IPS-NIHi7 (cell line): ENCODE measurements around the gene PACRGL.
A peak's percentile ranks its signal among the peaks of the same experiment; 100 is the strongest.
"Not testable (repeated sequence)": the region's sequence is repeated elsewhere in the genome, so short reads cannot be mapped to it uniquely, and the experiment has no call there.

ENCODE experiments used
- DNase-seq: peaks from one replicate; pipeline ENCODE4 v3.0.0; 2012; ENCODE audit warnings: mixed read lengths; ENCODE audit errors: extremely low spot score

PACRGL gene

DNA sequence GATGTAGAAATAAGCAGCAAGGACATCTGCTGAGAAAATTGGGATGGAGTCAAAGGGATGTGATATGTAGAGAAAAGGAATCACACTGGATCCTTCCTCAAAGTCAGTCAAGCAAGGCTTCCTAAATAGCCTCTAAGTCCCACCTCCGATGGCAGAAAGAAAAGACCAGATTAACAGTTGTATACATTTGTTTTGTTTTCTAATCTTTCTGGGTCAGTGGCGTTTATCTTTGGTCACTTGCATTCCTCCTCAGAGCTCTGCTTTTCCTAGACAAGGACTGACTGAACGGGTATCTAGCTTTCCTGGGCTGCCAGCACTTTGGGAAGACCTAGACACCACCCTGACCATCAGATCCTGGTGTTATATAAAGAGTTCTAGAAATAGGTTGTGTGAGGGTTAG is 23.2 kb downstream of the PACRGL start:
- no peak for DNase-seq

DNA sequence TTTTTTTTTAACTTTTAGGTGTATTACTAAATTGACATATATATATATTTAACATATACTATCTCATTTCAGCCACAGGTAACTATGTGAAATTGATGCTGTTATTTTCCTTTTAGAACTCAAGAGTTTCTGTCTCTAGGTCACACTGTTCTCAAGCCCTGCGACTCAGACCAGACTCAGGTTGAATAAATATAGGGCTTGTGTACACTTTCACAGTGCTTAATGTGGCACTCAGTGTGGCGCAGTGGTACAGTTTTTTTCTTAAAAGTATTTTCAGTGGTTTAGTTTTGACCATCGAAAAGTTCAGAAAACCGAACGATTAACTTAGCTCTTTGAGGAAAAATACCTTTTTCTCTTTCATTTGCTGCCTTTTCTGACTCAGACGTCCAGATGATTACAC is 24.7 kb downstream of the PACRGL start:
- DNase-seq, result no peak

DNA sequence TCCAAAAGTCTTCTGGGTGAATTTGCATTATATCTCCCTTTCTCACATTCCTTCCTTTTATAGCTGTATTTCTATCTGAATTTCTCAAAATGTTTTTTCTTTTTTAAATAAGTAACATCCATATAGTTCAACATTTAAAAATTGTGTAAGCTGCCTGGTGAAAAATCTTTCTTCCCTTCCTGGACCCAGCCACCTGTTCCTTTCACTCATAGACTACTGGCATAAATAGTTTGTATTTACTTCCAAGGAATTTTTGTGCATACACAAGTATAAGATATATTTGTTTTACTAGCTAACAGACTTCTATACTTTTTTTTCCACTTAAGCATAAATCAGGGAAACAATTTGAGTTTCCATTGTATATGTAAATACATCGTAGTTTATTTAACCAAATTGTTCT is 35.7 kb downstream of the PACRGL start:
- no peak for DNase-seq

DNA sequence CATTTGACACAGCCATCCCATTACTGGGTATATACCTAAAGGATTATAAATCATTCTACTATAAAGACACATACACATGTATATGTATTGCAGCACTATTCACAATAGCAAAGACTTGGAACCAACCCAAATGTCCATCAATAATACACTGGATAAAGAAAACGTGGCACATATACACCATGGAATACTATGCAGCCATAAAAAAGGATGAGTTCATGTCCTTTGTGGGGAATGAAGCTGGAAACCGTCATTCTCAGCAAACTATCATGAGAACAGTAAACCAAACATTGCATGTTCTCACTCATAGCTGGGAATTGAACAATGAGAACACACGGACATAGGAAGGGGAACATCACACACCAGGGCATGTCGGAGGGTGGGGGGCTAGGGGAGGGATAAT is 45.7 kb downstream of the PACRGL start:
- DNase-seq, result not testable (repeated sequence)

DNA sequence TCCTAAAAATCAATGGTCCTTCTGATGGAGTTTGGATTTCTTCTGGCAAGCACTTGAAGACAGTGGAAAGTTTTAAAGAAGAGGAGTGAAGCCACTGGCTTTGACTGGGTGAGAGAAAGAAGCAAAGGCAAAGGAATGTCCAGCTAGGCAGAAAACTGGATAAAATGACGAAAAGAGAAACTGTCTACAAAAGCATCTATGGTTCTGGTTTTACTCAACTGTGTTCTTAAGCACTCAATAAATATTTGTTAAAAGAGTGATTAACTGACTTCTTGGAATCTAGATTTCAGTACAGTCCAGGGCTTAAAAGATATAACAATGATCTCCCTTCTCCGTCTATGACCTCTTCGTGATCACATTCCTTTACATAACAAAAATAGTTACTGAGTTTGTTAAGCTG is 52.4 kb downstream of the PACRGL start:
- DNase-seq, result no peak

DNA sequence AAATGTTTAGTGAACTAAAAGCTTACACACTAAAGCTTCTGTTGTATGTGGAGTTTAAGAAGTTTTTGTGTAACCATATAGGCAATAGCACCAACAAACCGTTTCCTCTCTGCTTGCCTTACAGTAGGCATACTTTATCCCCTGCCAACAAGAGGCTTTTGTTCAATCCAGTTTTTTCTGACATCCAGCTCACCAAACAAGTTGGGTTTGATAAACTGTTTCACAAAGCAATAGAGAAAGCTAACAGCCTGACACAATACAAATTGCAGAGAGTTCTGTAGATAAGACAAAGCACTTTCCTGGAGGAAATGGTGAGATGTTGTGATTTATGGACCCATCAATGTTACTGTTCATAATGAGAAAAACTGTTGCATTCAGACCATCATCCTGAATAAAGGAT is 53.8 kb downstream of the PACRGL start:
- DNase-seq, result no peak

DNA sequence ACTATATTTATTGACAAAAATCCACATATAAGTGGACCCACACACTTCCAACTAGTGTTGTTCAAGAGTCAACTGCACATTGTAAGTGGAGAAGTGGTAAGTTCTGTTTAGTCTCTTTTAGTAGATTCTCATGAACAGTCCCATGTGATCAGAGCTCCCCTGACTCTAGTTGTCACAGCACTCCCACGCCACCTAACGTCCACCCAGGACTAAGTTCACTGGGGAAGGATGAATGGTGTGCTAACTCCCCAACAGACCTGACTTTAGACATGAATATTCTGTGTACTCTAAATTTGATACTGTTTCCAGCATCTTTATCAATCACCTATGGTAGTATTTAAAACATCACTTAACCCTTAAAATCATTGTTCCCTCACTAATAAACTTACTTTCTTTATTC is 59.8 kb downstream of the PACRGL start:
- peak; percentile 26 for DNase-seq

DNA sequence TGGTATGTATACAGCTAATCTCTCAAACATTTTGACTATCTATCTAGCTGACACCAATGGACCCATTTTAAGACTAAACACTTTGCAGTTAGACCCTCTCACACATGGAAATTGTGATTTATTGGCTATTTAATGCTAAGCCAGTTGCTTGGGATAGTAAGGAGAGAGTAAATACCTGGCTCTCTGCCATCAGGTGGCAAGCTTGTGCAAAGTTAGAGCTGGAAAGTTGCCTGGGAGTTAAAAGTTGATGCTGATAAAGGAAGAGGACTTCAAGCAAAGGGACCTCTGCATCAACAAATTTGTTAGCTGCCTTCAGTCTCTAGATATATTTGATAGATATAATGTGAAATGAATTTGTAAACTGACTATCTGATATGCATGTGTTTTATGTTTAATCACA is 61.1 kb downstream of the PACRGL start:
- DNase-seq, result no peak

DNA sequence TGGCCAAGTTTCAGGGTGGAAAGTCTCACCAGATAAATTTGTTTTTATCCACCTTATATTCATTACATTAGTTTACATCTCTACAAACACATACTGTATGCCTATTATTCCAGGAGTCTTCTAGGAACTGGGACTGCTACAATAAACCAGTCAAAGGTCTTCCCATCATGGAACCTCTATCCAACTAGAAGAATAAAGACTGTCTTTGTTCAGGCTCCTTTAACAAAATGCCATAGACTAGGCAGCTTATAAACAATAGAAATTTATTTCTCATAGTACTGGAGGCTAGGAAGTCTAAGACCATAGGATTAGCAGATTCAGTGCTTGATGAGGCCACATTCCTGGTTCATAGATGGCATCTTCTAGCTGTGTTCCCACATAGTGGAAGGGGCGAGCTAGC is 61.6 kb downstream of the PACRGL start:
- DNase-seq, result no peak

DNA sequence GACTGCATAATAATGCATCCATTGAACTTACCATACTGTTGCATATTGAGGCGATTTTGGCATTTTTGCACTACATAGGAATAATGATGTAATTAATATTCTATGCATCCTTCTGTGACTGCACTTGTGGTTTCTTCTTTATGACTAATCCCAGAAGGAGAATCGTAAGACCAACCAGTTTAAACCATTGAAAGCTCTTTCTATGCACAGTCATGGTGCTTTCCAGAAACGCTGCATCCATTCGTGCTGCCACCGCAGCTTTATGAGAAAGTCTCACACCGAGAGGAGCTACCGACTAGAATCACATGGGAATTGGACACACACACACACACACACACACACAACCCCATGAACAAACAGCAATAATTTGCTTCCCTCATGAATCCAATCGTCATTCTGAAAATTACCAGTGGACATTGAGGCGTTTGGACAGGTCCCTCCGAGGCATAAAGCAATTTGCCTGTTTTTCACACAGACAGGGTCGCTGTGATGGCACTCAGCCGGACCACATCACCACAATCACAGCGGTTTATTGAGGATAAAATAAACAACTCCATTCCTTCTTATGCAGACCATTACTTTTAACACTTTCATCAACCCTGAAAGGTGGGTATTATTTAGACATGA is 64.2 kb downstream of the PACRGL start:
- no peak for DNase-seq

DNA sequence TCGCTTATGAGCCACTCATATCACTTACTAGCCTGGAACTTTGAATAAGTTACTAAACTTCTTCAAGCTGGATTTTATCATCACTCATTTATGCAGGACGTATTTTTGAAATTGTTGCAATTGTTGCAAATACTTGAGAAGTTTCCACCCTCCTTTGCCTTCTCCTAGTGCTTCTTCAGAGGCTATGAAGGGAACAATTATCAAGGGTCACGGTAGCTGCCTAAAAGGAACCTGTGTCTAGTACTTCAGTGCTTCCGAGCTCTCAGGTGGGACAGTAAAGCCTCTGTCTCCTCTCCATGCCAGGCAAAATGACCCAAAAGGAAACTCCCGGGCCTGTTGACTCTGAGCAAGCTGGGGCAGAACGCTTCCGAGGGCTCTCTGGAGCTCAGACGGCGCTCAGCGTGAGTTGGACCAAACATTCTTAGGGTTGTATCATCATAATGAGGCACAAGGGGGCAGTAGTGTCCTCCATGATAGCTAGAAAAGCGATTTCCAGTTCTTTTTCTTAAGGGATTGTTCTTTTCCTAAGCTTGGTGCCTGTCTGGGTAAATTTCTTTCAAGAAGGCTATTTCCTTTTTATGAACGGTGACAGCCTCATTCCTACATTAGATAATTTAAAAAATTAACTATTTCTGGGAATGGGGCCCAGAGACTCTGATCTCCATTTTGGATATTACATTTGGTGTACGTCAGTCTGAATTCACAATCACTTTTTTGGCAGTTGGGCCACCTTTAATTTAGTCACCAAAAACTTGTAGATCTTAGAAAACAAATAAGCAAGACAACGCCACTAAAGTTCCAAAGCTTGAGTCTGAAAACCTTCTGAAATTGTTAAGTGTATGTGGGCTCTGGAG is 73.1 kb downstream of the PACRGL start:
- DNase-seq, result peak; percentile 84

DNA sequence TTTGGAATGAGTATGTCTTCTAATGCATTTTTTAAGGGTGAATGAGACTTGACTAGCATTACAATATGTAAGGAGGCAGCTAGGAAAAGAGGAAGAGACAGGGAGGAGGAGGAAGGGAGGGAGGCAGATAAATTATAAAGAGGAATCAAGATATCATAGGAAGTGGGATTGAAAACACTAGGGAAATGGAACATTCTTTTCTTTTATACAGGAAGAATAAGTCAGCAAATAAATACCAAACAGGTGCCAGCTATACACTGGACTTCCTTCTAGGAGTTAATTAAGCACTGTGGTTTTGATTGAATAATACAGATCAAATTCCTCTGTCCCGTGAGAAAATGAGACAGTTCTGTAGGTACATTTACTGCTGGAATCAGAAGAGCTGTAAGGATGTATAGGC is 78.6 kb downstream of the PACRGL start:
- no peak for DNase-seq

DNA sequence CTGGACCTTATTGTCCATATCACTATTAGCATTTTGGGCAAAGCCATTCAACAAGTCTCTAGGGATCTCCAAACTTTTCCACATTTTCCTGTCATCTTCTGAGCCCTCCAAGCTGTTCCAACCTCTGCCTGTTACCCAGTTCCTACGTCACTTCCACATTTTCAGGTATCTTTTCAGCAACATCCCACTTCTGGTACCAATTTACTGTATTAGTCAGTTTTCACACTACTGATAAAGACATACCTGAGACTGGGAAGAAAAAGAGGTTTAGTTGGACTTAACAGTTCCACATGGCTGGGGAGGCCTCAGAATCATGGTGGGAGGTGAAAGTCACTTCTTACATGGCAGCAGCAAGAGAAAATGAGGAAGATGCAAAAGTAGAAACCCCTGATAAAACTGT is 82.9 kb downstream of the PACRGL start:
- not testable (repeated sequence) for DNase-seq

DNA sequence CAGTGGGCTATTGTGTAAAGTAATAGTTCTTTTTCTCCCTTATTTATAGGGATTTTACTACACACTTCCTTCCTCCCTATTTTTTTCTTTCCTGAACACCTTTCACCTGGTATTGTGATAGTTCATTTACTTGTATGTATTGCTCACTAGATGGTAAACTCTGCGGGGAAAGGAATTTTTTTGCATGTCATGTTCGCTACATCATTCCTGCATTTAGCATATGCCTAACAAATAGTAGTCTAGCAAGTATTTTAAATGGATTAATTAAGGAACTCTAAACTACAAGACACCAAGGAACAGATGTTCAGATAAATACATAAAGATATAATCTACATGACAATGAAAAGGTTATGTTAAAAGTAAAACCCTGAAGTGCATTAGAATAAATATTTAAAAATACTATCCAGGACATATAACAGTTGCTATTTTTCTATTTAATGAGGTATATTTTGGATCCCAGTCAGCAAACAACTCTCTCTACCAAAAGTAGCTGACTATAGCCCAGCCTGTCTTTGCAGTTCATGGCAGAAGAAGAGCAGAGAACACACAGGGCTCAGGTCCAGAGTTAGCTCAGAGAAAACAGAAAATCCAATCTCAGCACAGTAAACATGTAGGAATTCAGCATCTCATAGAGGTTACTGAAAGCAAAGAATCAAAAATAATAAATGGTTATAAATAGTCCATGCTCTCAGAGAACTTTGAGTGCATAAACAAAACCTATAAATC is 87.8 kb downstream of the PACRGL start:
- DNase-seq, result no peak
